ENCODE measurements around the gene CCDC34.

CCDC34 gene

DNA sequence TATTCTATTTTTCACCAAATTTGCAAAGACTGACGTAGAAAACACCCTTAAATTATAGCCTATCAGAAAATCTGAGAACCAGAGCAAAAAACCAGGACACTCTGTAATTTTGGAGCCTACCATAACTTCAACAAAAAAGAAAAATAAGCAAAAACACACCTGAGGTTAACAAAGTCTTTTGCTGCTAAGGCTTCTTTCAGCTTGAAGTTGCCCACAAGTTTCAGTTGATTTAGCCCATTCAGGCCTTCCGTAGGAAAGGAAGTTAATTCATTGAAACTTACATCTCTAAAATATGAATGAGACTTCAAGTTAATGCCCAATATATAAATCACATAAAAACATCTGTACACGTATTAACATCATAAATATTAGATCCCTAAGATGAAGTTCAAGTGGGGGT lies 10.4 kb upstream of the CCDC34 start:
- H3K27ac ChIP-seq: peak overlapping the region; percentile 58
- TF ChIP-seq, protein P1, sequence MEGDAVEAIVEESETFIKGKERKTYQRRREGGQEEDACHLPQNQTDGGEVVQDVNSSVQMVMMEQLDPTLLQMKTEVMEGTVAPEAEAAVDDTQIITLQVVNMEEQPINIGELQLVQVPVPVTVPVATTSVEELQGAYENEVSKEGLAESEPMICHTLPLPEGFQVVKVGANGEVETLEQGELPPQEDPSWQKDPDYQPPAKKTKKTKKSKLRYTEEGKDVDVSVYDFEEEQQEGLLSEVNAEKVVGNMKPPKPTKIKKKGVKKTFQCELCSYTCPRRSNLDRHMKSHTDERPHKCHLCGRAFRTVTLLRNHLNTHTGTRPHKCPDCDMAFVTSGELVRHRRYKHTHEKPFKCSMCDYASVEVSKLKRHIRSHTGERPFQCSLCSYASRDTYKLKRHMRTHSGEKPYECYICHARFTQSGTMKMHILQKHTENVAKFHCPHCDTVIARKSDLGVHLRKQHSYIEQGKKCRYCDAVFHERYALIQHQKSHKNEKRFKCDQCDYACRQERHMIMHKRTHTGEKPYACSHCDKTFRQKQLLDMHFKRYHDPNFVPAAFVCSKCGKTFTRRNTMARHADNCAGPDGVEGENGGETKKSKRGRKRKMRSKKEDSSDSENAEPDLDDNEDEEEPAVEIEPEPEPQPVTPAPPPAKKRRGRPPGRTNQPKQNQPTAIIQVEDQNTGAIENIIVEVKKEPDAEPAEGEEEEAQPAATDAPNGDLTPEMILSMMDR (conservative IDR thresholded peaks at IDR 0.05): no peak

DNA sequence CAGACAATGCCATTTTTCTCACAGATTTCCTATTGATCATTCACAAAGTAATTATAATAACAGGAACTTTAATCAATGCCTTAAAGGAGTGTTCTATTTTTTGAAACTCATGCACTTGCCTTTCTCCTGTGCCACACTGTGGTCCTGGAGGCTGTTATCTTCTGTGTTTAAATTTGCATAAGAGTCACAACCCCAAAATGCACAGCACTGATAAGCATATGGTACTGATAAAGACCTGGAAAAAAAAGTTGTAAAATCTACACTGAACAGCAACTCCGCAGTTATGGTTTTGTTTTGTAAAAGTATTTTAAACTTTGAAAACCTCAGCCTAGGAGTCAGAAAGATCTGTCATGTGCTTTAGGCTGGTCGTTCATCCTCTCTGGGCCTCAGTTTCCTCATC lies 9.1 kb upstream of the CCDC34 start:
- TF ChIP-seq, protein P1 (conservative IDR thresholded peaks at IDR 0.05): no peak
- H3K27ac ChIP-seq: no peak overlapping the region

- no peak overlapping the region for H3K27ac ChIP-seq
- TF ChIP-seq, protein P1 (conservative IDR thresholded peaks at IDR 0.05): no peak
These were observed 8.5 kb upstream of the CCDC34 start for GRCh38 chr11:27371489-27371888.

- TF ChIP-seq, protein P1 (conservative IDR thresholded peaks at IDR 0.05): no peak
- peak overlapping the region; percentile 63; the same call in 1 of the 2 replicates for H3K27ac ChIP-seq
These were observed 7.4 kb upstream of the CCDC34 start for GRCh38 chr11:27370374-27370773.

DNA sequence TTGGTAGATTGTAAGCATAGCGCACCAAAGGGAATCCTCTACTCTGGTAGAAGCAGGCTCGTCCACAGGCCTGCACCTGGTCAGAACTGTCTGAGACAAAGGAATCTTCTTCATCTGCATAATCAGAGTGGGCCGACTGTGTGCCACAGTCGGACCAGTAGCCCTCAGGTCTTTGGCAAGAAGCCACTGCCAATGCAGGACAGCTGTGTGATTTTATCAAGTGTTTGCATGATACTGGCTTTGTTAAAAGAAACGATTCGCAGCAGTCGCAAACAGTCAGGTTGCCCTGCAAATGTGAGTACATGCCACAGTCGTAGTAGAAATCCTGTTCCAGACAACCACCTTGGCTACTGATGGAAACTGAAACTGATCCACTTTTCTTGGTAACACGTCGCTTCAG lies 4.9 kb upstream of the CCDC34 start:
- TF ChIP-seq, protein P1 (conservative IDR thresholded peaks at IDR 0.05): no peak
- H3K27ac ChIP-seq: peak overlapping the region; percentile 63

DNA sequence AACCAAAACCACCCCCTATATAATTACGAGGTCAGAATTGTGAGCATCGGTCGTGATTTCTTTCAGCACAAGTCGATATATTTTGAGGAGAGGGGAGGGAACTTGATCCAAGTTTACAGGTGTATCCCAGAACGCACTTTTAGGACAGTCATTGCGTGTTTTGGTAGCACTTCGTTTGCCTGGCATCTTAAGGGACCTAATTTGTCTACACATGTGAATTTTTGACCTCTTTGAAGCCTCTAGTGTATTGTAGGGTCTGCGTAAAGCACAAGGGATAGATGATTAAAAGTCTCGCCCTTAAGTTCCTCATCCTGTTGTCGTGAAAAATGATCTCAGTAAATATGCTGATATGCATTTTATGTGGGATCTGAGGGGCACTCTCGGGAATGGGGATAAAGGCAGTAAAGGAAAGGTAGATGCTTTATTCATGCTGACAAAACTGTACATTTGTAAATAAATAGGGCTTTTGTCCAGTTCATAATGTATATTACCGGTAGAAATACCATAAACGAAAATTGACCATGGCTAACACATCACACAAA lies 632 bp upstream of the CCDC34 start:
- TF ChIP-seq, protein P1 (conservative IDR thresholded peaks at IDR 0.05): no peak
- H3K27ac ChIP-seq: peak overlapping the region; percentile 73

DNA sequence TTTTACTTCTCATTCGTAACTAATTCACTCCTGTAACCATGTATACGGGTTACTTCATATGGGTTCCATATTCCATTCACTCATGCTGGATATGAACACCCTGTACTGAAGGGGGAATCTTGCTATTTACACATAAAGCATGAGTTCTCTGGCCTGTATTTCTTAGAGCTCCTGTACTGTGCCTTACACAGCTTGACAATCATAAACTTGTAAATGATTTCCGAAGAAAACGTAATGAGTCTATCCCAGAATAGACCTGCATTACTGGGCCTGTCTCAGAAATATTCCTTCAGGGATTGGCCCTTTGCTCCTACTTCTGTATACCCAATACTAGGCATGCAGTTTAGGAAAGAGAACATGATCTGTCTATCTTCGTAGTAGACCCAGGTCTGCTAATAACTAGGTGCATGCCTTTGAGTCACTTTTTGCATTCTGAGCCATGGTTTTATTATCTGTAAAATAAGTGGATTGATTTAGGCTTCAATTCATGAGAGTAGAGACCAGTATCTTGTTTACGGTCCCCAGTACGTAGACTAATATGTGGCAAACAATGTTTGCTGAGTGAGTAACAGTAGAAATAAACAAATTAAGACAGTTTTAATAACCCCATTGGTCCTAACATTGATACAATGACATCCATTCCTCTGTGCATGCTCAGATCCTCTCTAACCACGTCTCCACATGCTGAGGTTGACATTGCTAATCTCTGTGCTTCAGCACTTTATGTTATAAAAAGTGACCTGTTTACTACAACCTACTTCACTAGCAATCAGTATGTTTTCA lies 1.2 kb downstream of the CCDC34 start:
- TF ChIP-seq, protein P1 (conservative IDR thresholded peaks at IDR 0.05): no peak
- peak overlapping the region; percentile 73 for H3K27ac ChIP-seq
